Adrenal gland (tissue), 5 donors: ENCODE measurements around the gene SCAMP1.

Source experiments
- POLR2A ChIP-seq, 2 donors: fragments of 450-650 bp; IDR thresholded peaks; one replicate each; pipeline ENCODE4 v1.6.1; 2017; ENCODE audit warnings: antibody characterized with exemption in 2 of 2, mild to moderate bottlenecking in 2 of 2, moderate library complexity in 1 of 2
- TF ChIP-seq, protein P1 (sequence below), 6 experiments: fragments of 450-650 bp in 4 of 6; fragments of 200-600 bp in 2 of 6; sonication (generic) in 1 of 6; IDR thresholded peaks; 1 replicate in 5 of 6; 2 replicates in 1 of 6; pipeline versions ENCODE4 v1.5.1 to v1.8.0; 2016 to 2021; ENCODE audit warnings: antibody characterized with exemption in 6 of 6, mild to moderate bottlenecking in 2 of 6, moderate library complexity in 1 of 6
- donor health status: DM: no; HTN: no; CAD: no.

DNA sequence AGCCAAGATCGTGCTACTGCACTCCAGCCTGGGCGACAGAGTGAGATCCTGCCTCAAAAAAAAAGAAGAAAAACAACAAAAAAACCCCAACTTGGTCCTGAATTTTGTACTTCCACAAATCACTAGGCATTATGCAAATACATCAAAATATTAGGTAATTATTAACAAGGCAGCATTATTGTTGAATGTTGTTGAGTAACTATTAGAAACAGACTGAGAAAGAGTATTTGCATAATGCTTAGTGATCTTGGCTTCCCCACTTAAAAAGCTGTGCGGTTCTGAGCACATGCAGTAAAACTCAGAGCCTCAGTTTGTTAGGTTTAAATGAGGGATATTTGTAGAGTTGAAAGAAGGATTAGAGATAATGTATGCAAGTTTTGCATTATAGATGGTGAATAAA, 64.2 kb downstream of the SCAMP1 start:
- TF ChIP-seq, protein P1, sequence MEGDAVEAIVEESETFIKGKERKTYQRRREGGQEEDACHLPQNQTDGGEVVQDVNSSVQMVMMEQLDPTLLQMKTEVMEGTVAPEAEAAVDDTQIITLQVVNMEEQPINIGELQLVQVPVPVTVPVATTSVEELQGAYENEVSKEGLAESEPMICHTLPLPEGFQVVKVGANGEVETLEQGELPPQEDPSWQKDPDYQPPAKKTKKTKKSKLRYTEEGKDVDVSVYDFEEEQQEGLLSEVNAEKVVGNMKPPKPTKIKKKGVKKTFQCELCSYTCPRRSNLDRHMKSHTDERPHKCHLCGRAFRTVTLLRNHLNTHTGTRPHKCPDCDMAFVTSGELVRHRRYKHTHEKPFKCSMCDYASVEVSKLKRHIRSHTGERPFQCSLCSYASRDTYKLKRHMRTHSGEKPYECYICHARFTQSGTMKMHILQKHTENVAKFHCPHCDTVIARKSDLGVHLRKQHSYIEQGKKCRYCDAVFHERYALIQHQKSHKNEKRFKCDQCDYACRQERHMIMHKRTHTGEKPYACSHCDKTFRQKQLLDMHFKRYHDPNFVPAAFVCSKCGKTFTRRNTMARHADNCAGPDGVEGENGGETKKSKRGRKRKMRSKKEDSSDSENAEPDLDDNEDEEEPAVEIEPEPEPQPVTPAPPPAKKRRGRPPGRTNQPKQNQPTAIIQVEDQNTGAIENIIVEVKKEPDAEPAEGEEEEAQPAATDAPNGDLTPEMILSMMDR (IDR thresholded peaks at IDR 0.05), result no peak
- no peak for TF ChIP-seq POLR2A (IDR thresholded peaks at IDR 0.05)
